Neural progenitor cell (in vitro differentiated cells): Measurements from ENCODE around the gene SND1.

Source experiments
- CTCF ChIP-seq: fragments of 200-600 bp; sonication (generic); IDR thresholded peaks from 2 replicates; pipeline ENCODE4 v1.5.1; 2017; ENCODE audit warnings: antibody characterized with exemption, mild to moderate bottlenecking
- EZH2phosphoT487 ChIP-seq: fragments of 200-600 bp; sonication (generic); IDR thresholded peaks from 2 replicates; pipeline ENCODE4 v1.6.1; 2017; ENCODE audit warnings: antibody characterized with exemption

GRCh38 chr7:127706766-127707165, 54.8 kb downstream of the SND1 start:
- no peak for TF ChIP-seq CTCF
- TF ChIP-seq EZH2phosphoT487: no peak
